Embryonic facial prominence (tissue), 1 donor: ENCODE results near the gene IRX4.

ENCODE experiments used
- DNase-seq: peaks from one replicate; pipeline ENCODE4 v3.0.0-alpha.2; 2016; ENCODE audit errors: extremely low spot score

Gene IRX4

DNA sequence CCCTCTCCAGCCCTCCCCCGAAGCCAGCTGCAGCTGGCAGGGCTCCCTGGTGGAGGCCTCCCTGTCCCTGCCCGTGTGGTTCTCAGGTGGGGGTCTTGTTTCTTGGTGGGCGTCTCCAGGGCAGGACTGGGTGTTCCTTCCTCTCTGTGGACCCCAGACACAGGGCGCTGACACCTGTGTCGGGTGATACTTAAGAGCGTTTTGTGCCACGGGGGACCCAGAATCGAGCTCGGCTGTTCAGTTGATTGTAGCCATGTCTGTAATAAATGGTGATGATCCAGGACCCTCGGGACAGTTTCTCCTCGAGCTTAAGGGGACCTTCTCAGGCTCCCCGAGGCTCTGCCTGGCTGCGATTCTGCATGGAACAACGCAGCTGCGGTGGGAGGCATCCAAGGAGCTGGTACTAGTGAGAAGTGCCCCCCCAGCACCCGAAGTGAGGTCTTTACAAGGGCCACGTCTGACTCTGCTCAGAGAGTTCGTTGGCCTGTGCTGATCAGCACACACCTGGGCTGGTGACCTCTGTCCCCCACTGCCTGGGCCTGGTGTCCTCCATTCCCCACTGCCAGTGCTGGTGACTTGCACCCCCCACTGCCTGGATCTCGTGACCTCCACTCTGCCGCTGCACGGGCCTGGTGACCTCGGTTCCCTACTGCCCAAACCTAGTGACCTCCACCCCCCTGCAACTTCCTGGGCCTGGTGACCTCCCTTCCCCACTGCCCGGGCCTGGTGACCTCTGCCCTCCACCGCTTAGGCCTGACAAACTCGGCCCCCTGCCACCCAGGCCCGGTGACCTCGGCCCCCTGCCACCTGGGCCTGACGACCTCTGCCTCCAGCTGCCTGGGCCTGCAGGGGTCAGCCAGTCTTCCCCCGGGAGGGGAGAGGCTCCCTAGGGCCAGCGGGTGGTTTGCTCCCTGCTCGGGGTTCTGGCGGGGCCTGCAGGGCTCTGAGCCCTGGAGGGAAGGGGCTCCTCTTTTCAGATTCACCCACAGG lies 45.5 kb downstream of the IRX4 start:
- no peak for DNase-seq

DNA sequence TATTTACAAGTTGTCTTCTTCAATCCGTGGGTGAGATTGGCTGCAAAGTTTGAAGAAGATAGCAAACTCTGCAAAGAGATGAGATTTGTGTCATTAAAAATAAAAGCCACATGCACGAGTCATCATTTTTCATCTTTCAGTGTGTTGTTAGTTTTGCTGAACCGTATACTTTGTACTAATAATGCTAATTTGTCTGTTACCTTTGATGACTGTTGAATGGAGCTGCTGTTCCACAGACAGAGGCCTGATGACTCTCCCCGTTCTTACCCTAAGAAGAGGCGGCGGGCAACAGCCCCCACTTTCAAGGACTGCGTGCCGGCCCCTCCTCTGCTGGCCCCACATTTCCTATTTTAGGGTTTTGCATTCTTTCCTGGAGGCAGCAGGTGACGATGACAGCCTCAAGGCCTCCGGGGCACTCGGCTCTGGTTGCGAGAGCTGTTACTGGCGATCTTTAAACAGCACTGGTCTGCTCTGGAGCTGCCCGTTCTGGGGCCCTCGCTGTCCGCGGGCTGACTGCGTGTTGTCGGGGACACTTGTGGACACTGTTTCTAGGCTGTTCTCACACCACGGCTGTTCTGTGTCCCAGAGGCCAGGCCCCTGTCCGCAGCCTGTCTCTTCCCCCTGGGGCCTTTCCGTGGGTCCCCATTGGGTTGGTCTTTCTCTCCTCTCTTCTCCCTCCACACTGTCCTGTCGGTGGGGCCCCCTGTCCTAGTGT lies 46.4 kb downstream of the IRX4 start:
- DNase-seq = no peak

DNA sequence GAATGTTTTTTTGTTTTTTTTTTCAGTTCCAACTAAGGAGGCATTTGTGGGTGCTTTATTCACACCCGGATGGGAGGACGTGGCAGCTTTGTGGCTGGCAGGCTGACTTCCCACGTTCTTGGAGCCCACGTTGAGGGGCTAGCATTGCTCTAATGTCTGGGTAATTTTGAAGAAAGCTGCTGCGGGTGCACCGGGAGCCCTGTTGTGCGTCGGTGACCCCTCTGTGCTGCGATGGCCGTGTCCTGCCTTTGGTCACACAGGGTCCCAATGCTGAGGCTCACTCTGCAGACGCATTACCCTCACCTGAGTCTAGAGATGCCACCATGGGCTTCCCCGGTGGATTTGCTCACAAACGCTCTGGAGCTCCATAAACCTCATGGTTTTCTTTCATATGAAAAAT lies 47.3 kb downstream of the IRX4 start:
- no peak for DNase-seq

DNA sequence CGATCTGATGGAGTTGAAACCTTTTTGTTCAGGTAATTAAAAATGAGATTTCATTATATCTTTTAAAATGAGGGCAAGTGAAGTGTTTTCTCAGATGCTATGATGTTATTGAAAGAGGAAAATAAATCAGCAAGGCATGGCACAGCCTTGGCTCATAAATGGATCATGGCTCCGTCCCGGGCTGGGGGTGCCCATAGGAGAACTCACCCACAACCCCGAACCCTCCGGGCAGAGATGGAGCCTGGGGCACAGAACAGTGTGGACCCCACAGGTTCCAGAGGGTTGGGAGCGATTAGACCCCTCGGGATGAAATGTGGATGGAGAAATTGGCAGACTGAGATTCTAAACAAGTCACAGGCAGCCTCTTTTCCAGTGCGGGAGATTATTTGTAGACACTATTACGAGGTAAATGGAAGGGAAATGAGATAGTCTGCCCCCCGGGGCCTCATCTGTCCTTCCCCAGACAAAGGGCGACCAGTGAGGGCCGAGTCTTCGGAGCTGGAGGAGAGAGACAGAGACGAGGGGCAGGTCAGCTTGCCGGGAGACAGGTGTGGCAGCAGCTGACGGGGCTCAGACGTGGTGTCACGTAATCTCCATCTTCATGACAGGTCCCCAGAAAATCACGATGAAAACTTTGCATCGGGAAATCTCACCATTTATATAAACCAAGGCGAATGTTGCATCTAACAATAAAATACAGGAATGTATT lies 47.9 kb downstream of the IRX4 start:
- DNase-seq = no peak

DNA sequence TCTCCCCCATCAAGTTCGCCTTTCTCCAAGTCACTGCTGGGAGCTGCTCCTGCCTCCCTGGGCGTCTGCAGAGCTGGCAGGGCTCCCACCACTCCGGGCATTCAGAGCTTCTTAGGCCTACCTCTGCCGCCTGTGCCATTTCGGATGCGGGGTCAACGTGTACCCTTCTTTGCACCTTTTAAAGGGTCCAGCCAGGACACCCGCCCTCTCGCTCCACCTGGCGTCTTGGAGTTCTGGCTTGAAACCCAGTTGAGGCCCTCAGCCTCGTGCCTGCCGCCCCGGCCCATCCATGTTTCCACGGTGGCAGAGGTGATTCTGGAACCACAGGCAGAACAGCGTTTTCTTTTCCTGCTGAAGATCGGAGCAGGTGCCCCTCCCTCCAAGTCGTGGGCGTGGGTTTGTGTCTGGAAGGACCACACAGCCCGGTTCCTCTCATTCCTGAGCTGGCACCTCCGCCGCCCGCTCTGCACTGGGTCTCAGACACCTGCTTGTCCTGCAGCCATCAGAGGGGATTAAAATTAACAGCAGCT lies 48.6 kb downstream of the IRX4 start:
- DNase-seq = no peak

DNA sequence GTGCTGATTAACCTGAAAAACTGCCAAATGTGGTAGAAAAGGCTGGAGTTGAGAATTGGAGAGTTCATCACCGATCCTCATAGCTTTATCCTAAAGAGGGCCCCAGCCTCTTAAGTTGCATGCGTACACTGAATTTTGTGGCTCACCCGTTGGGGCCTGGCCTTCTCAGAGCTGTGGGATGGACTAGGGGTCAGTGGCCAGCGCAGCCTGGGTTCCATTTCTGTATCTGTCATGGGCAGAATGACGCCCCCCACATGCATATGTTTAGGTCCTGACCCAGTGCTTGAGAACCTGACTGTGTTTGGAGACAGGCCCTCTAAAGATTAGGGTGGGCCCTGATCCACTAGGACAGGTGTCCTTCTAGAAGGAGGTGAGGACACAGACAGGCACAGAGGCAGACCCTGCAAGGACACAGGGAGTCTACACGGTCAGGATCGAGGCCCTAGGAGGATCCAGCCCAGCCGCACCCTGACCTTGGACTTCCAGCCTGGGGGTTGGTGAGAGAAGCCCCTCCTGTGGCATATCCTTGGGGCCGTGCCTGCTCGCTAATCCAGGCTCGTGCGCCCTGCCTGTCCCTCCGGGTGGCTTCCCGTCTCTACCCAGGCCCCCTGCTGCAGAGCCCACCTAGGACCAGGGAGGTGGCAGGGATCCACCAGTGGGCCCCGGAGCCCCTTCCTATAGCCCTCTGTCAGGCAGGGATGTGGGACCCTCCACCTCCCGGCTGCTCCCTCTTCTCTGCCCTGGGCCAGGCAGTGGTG lies 49.3 kb downstream of the IRX4 start:
- no peak for DNase-seq

DNA sequence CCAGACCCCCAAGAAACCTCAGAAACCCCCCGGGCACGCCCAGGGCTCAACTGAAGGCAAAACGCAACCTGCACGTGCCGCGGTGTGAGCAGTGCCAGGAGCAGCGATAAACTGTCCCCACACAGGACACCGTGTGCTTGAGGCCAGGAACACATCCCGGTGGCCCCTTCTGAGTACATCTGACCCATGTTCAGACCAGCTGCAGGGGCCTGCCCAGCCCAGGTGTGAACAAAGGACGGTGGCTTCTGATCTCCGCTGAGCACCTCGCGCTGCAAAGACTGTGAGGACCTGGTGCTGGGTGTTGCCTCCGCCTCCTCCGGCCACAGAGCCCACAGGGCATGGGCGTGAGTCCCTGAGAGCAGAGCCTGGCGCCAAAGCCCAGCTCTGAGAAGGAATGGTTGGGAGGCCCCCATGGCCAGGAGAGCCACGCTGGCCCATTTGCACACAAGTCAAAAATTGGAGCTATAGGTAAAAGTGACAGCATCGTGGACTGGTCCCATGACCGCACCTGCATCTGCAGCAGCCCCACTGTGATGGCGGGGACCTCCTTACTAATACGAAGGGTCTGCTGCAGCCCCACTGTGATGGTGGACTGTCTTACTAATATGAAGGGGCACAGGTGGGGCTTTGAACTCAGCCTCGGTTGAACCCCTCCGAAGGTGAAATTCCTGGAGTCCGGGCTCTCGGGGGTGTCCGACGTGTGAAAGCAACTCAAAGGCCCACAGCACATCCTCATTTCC lies 50.0 kb downstream of the IRX4 start:
- DNase-seq = no peak

DNA sequence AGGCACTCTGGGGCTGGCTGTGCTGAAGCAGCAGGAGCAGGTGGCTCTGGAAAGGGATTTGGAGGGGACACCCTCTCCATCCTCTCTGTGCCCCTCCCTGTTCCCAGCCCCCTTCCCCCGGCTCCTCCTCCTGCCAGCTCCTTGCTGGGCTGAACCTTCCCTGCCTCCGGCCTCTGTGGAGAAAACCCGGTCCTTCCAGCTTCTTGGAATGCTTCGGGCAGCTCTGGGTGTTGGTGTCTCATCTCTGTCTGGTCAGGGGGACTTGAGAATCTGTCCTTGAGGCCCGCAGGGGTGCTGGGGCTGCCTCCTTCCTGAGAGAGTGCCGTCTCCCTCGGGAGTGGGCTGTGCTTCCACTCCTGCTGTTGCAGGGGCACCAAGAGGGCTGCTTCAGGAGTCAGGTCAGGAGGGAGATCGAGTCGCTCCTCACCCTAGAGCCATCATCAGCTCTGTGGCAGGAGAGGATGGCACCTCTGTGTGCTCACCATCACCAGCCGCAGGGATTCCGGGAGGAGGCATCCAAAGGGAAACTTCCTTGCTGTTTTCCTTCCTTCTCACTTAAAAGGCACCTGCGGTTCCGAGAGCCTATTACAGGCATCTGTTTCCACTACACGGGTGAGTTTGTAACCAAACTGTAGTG lies 50.9 kb downstream of the IRX4 start:
- DNase-seq = no peak

DNA sequence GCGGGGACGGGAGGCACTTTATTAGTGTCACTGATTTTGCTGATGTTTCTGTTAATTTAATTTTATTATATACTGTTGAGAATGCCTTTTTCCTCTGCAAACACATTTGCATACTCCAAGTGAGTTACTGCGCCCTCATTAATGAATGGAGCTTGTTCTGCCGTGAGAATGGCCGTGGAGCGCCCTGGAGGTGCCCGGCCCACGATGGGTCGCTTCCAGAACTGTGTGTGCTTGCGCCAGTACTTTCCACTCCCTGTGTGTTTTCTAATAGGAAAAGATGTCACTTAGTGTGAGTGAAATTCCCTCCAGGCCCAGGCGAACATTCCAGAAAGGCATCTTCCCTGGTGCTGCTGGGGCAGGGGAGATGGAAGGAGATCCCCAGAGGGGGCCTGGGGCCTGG lies 51.5 kb downstream of the IRX4 start:
- DNase-seq = no peak

DNA sequence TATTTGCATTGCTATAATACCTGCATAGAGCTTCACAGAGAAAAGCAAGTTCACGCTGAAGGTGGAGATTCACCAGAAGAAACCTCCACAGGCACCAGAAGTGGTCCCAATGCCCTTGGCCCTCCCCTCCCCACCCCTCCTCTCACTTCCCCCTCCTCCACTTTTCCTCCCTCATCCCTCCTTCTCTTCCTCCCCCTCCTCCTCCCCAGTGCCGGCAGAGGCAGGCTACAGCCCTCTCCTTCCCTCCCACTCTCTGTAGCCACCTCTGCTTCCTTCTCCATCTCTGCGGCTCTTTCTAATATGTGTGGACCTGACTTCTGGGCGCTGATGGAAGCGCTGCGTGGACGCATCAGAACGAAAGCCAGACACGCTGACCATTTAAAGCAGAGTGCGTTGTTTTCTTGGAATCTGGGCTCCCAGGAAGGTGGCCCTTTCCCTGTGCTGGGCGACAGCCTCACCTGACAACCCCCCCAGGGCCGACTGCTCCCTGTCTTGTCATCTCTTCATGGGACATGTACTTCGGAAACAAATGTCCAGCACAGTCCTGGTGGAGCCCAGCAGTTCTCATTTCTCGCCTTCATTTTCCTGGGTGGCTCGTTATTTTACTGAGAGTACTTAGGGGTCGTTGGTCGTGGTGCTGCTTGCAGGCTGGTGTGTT lies 52.0 kb downstream of the IRX4 start:
- DNase-seq = no peak

DNA sequence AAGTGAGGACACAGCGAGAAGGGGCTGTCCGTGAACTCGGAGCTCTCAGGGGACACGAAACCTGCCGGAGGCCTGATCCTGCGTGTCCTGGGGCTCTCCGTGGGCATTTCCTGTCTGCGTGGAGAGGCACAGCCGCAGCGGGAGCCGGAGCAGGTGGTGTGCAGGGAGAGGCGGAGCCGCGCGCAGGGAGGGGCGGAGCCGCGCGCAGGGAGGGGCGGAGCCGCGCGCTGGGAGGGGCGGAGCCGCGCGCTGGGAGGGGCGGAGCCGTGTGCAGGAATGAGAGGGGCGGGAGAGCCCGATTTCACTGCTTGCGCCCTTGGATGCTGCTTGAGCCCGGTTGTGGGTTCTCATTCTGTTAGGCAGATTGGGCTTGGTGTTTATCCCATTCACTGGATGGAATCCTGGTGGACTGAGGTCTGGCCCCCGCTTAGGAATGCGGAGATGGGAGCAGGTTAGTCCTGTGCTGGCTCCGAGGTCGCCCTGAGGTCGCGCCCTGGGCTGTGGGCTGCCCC lies 54.8 kb downstream of the IRX4 start:
- no peak for DNase-seq
